IMR-90 (cell line): ENCODE measurements around the gene DENND5A.

Experiments
- CEBPB ChIP-seq: IDR thresholded peaks from 2 replicates; pipeline ENCODE4 v1.6.1; 2012; ENCODE audit warnings: low read depth, low read length, improper control_type of control experiment
- FOS ChIP-seq: fragments of 150-350 bp; IDR thresholded peaks from 2 replicates; pipeline ENCODE4 v1.6.1; 2016; ENCODE audit warnings: low read depth, low read length
- MAFK ChIP-seq: IDR thresholded peaks from 2 replicates; pipeline ENCODE4 v1.6.1; 2012; ENCODE audit warnings: low read depth, low read length, improper control_type of control experiment
- MAZ ChIP-seq: IDR thresholded peaks from 2 replicates; pipeline ENCODE4 v1.6.1; 2012; ENCODE audit warnings: low read depth, mild to moderate bottlenecking, low read length, improper control_type of control experiment, moderate library complexity, borderline replicate concordance
- MXI1 ChIP-seq: IDR thresholded peaks from 2 replicates; pipeline ENCODE4 v1.6.1; 2012; ENCODE audit warnings: low read depth, mild to moderate bottlenecking, low read length, moderate library complexity, borderline replicate concordance
- POLR2A ChIP-seq: IDR thresholded peaks from 2 replicates; pipeline ENCODE4 v1.6.1; 2012; ENCODE audit warnings: mild to moderate bottlenecking, low read depth, low read length
- RCOR1 ChIP-seq: IDR thresholded peaks from 2 replicates; pipeline ENCODE4 v1.6.1; 2012; ENCODE audit warnings: mild to moderate bottlenecking, low read length, improper control_type of control experiment; ENCODE audit not compliant: insufficient replicate concordance
- RFX5 ChIP-seq: IDR thresholded peaks from 2 replicates; pipeline ENCODE4 v1.8.0; 2012; ENCODE audit warnings: low read depth, mild to moderate bottlenecking, low read length, moderate library complexity
- TF ChIP-seq, protein P1 (sequence below): conservative IDR thresholded peaks from 2 replicates; pipeline ENCODE4 v1.5.1; 2012; ENCODE audit warnings: mild to moderate bottlenecking, low read depth, low read length, improper control_type of control experiment
- TF ChIP-seq, protein P2 (sequence below): fragments of 150-350 bp; IDR thresholded peaks from 2 replicates; pipeline ENCODE4 v1.6.1; 2017; ENCODE audit warnings: mild to moderate bottlenecking, antibody characterized with exemption, low read length, low read depth

GRCh38 chr11:9143721-9144120, 121.4 kb downstream of the DENND5A start:
- TF ChIP-seq, protein P1, sequence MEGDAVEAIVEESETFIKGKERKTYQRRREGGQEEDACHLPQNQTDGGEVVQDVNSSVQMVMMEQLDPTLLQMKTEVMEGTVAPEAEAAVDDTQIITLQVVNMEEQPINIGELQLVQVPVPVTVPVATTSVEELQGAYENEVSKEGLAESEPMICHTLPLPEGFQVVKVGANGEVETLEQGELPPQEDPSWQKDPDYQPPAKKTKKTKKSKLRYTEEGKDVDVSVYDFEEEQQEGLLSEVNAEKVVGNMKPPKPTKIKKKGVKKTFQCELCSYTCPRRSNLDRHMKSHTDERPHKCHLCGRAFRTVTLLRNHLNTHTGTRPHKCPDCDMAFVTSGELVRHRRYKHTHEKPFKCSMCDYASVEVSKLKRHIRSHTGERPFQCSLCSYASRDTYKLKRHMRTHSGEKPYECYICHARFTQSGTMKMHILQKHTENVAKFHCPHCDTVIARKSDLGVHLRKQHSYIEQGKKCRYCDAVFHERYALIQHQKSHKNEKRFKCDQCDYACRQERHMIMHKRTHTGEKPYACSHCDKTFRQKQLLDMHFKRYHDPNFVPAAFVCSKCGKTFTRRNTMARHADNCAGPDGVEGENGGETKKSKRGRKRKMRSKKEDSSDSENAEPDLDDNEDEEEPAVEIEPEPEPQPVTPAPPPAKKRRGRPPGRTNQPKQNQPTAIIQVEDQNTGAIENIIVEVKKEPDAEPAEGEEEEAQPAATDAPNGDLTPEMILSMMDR, result no peak
- no peak for TF ChIP-seq RFX5
- no peak for TF ChIP-seq RCOR1
- TF ChIP-seq POLR2A, result no peak
- TF ChIP-seq FOS, result no peak
- no peak for TF ChIP-seq MXI1
- TF ChIP-seq, protein P2, sequence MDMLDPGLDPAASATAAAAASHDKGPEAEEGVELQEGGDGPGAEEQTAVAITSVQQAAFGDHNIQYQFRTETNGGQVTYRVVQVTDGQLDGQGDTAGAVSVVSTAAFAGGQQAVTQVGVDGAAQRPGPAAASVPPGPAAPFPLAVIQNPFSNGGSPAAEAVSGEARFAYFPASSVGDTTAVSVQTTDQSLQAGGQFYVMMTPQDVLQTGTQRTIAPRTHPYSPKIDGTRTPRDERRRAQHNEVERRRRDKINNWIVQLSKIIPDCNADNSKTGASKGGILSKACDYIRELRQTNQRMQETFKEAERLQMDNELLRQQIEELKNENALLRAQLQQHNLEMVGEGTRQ, result no peak
- no peak for TF ChIP-seq MAFK
- TF ChIP-seq CEBPB, result no peak
- TF ChIP-seq MAZ, result no peak
